Mesenchymal stem cell (in vitro differentiated cells and primary cell): ENCODE data around the gene ARHGEF16.

Experiments used
- DNase-seq: peaks from one replicate; pipeline ENCODE4 v3.0.0-alpha.2; 2013
- H2AFZ ChIP-seq: one replicate; pipeline ENCODE4 v1.6.1; 2013; ENCODE audit warnings: low read depth, mild to moderate bottlenecking, control low read depth, inconsistent platforms, low read length, moderate library complexity
- H2AK5ac ChIP-seq: 2 replicates; pipeline ENCODE4 v1.6.1; 2013; ENCODE audit warnings: low read length, moderate library complexity, mild to moderate bottlenecking, inconsistent platforms; ENCODE audit not compliant: severe bottlenecking
- H2BK120ac ChIP-seq: one replicate; pipeline ENCODE4 v1.6.1; 2013; ENCODE audit warnings: low read depth, mild to moderate bottlenecking, inconsistent platforms, low read length, moderate library complexity
- H2BK12ac ChIP-seq, 2 experiments: one replicate each; pipeline ENCODE4 v1.6.1; 2013; ENCODE audit warnings: inconsistent platforms in 2 of 2, low read length in 2 of 2, mild to moderate bottlenecking in 2 of 2, moderate library complexity in 2 of 2, control low read depth in 1 of 2
- H2BK15ac ChIP-seq: one replicate; pipeline ENCODE4 v1.6.1; 2013; ENCODE audit warnings: mild to moderate bottlenecking, low read depth, inconsistent platforms; ENCODE audit not compliant: poor library complexity, severe bottlenecking
- H2BK5ac ChIP-seq: 2 replicates; pipeline ENCODE4 v1.6.1; 2013; ENCODE audit warnings: low read depth, mild to moderate bottlenecking, low read length, control low read depth, inconsistent platforms; ENCODE audit not compliant: poor library complexity, severe bottlenecking
- H3K14ac ChIP-seq, 2 experiments: one replicate each; pipeline ENCODE4 v1.6.1; 2013; ENCODE audit warnings: inconsistent platforms in 2 of 2, low read length in 2 of 2, control low read depth in 1 of 2, mild to moderate bottlenecking in 1 of 2, moderate library complexity in 1 of 2
- H3K18ac ChIP-seq, 2 experiments: one replicate each; pipeline ENCODE4 v1.6.1; 2013; ENCODE audit warnings: inconsistent platforms in 2 of 2, low read length in 2 of 2, control low read depth in 1 of 2, low read depth in 1 of 2, mild to moderate bottlenecking in 1 of 2
- H3K23ac ChIP-seq, 2 experiments: one replicate each; pipeline ENCODE4 v1.6.1; 2013; ENCODE audit warnings: inconsistent platforms in 2 of 2, low read length in 2 of 2, mild to moderate bottlenecking in 2 of 2, moderate library complexity in 2 of 2, control low read depth in 1 of 2
- H3K27ac ChIP-seq: 2 replicates; pipeline ENCODE4 v1.5.1; 2013; ENCODE audit warnings: mild to moderate bottlenecking, moderate library complexity, low read length, control low read depth, inconsistent platforms; ENCODE audit not compliant: poor library complexity, severe bottlenecking
- H3K27me3 ChIP-seq, 2 experiments: 2 replicates each; pipeline versions ENCODE4 v1.6.1 to v1.7.0; 2013; ENCODE audit warnings: low read length in 2 of 2, mild to moderate bottlenecking in 2 of 2, moderate library complexity in 2 of 2, control low read depth in 1 of 2, inconsistent platforms in 1 of 2; ENCODE audit not compliant: control insufficient read depth in 1 of 2, insufficient read depth in 1 of 2
- H3K36me3 ChIP-seq, 2 experiments: 2 replicates each; pipeline versions ENCODE4 v1.6.1 to v1.7.0; 2013; ENCODE audit warnings: low read length in 2 of 2, control low read depth in 1 of 2, inconsistent platforms in 1 of 2, low read depth in 1 of 2, mild to moderate bottlenecking in 1 of 2; ENCODE audit not compliant: insufficient read depth in 2 of 2, control insufficient read depth in 1 of 2
- H3K4ac ChIP-seq, 2 experiments: one replicate each; pipeline ENCODE4 v1.6.1; 2013; ENCODE audit warnings: inconsistent platforms in 2 of 2, low read length in 2 of 2, mild to moderate bottlenecking in 2 of 2, moderate library complexity in 2 of 2, control low read depth in 1 of 2, low read depth in 1 of 2
- H3K4me1 ChIP-seq: 2 replicates; pipeline ENCODE4 v1.6.1; 2013; ENCODE audit warnings: low read depth, low read length, control low read depth; ENCODE audit not compliant: control insufficient read depth, insufficient read depth
- H3K4me2 ChIP-seq: 2 replicates; pipeline ENCODE4 v1.6.1; 2013; ENCODE audit warnings: low read length, mild to moderate bottlenecking, inconsistent platforms; ENCODE audit not compliant: poor library complexity, severe bottlenecking
- H3K4me3 ChIP-seq, 2 experiments: 2 replicates each; pipeline versions ENCODE4 v1.5.1 to v1.7.0; 2013; ENCODE audit warnings: low read length in 2 of 2, mild to moderate bottlenecking in 2 of 2, control low read depth in 1 of 2, low read depth in 1 of 2; ENCODE audit not compliant: insufficient read depth in 1 of 2
- H3K79me1 ChIP-seq: replicated peaks from 2 replicates; pipeline ENCODE4 v1.6.1; 2013; ENCODE audit warnings: mild to moderate bottlenecking, control low read depth, low read length, inconsistent platforms; ENCODE audit not compliant: poor library complexity, severe bottlenecking
- H3K9ac ChIP-seq: 2 replicates; pipeline ENCODE4 v1.7.0; 2013; ENCODE audit warnings: mild to moderate bottlenecking, low read length, moderate library complexity
- H3K9me3 ChIP-seq: 2 replicates; pipeline ENCODE4 v1.7.0; 2013; ENCODE audit warnings: mild to moderate bottlenecking, low read length; ENCODE audit not compliant: control insufficient read depth
- H4K8ac ChIP-seq: one replicate; pipeline ENCODE4 v1.6.1; 2013; ENCODE audit warnings: inconsistent platforms, mild to moderate bottlenecking, low read length, moderate library complexity
- H4K91ac ChIP-seq: one replicate; pipeline ENCODE4 v1.6.1; 2013; ENCODE audit warnings: mild to moderate bottlenecking, low read length, inconsistent platforms
- WGBS: methylation state at CpG from one replicate; pipeline ENCODE4 v1.1.7; 2013; ENCODE audit warnings: mixed read lengths; 5-methylcytosine and 5-hydroxymethylcytosine counted together

ARHGEF16 gene

DNA sequence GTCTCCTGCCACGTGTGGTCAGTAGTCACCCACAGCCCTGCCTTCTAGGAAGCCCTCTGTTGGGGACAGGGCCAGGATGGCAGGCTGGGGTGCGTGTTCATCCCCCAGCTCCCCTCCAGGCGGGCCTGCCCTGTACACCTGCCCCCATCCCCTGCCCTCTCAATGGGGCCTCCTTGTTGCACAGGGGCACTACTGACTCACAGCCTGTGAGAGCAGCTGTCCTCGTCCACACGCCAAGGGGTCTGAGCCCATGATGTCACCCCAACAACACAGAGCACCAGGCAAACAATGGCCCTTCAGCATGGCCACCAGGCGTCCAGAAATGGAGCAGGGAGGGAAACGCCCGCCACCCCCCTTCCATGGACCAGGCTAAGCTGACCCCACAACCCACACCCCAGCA lies 64.3 kb downstream of the ARHGEF16 start:
- peaks cover 0 to 11% of the 10 kb centered on the region in 2 experiments for H3K36me3 ChIP-seq
- peaks cover 23% of the 10 kb centered on the region for H3K4me1 ChIP-seq
- no peaks in the 10 kb centered on the region for H3K79me1 ChIP-seq
- no peak overlapping the region for H2BK12ac ChIP-seq
- H4K8ac ChIP-seq, result no peak overlapping the region
- 85% methylated on average over 8 of the region's 8 CpGs for WGBS
- no peak overlapping the region for H2AFZ ChIP-seq
- H3K27me3 ChIP-seq, result peaks cover 0 to 29% of the 10 kb centered on the region in 2 experiments
- H3K14ac ChIP-seq, result no peak overlapping the region
- H2BK15ac ChIP-seq, result no peak overlapping the region
- no peak overlapping the region for H3K4ac ChIP-seq
- no peak overlapping the region for H4K91ac ChIP-seq
- H2BK5ac ChIP-seq, result no peak overlapping the region
- no peak overlapping the region for H3K9ac ChIP-seq
- H3K23ac ChIP-seq, result no peak overlapping the region
- H3K4me3 ChIP-seq, result no peak overlapping the region
- no peak overlapping the region for H2AK5ac ChIP-seq
- no peak overlapping the region for H2BK120ac ChIP-seq
- H3K18ac ChIP-seq, result no peak overlapping the region
- no peak overlapping the region for H3K4me2 ChIP-seq
- H3K9me3 ChIP-seq, result no peaks in the 10 kb centered on the region
- no peak for DNase-seq
- no peak overlapping the region for H3K27ac ChIP-seq

DNA sequence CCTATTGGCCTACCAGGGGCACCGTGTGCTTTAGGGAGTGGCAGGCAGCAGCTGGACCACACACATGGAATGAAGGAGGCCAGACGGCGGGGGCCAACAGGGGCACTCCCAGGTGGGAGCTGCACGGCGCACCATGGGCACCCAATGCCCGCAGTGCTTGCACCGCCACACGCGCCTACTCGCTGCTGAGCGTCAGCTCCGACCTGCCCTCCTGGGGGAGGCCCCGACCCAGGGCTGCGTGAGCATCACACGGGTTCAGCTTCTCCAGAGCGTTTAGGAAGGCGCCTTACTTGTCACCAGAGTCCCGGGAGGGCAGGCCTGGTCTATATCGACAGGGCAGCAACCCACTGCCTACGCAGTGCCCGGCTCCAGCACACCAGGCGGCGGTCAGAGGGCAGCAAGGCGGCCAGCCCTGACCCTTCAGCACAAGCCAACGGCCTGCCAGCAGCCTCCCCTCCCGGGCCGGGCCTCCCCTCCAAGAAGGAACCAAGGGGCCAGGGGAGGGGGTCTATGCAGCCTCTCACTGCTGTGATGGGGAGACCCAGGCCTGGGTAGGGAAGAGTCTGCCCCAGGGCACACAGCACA lies 64.9 kb downstream of the ARHGEF16 start:
- 92% methylated on average over 27 of the region's 27 CpGs for WGBS
- Histone ChIP-seq H2BK120ac (no peak overlapping the region), H3K27me3 (peaks cover 0 to 36% of the 10 kb centered on the region in 2 experiments), H3K4me1 (peaks cover 23% of the 10 kb centered on the region), H4K8ac (no peak overlapping the region), H2BK5ac (no peak overlapping the region), H3K9ac (no peak overlapping the region), H3K79me1 (no peaks in the 10 kb centered on the region), H3K4me2 (no peak overlapping the region), H4K91ac (no peak overlapping the region), H2AFZ (no peak overlapping the region), H3K36me3 (peaks cover 0 to 11% of the 10 kb centered on the region in 2 experiments), H3K14ac (no peak overlapping the region), H3K9me3 (no peaks in the 10 kb centered on the region), H2BK12ac (no peak overlapping the region), H2BK15ac (no peak overlapping the region), H3K4ac (no peak overlapping the region), H2AK5ac (no peak overlapping the region), H3K23ac (no peak overlapping the region), H3K4me3 (peak overlapping the region in 1 of 2 experiments; percentile 20), H3K27ac (no peak overlapping the region), H3K18ac (no peak overlapping the region)
- no peak for DNase-seq

DNA sequence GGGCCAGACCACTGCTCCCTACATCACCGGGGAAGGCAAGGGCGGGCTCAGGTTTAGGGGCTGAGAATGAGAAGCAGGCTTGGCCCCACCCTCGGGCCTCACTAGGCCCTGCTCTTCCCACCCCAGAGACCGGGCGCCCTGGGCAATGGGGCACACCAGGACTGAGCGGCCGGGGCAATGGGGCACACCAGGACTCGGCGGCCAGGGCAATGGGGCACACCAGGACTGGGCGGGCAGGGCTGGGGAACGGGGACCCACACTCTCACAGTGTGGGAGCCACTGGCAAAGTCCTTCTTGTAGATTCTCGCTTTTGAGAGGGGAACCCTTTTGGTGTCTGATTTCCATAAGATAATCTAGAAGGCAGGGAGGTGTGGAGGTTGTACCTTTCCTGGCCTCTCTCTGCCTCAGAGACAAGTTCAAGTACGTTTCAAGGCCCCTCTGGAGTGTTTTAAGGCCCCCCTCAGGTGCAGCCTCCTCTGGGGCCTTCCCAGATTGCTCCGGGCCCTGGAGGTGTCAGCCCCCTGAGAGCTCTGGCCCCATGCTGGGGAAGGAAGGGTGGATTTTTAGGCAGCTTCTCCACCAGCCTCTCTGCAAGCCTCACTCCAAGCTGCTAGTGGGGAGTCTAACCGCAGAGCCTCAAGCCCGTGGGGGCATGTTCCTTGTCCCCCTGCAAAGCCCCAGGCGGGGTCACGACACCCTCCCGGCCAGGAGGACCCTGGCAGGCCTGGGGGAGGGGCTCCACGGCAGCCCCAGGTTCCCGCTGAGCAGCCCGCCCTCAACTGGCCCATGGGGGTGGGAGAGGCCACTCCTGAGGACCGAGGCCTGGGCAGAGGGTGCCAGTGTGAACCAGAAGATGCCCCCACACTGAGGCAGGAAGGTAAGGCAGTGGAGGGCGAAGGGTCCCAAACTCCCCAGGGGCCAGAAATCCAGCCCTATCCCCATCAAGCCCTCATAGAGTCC lies 66.2 kb downstream of the ARHGEF16 start:
- no peak overlapping the region for H3K27ac ChIP-seq
- H4K91ac ChIP-seq, result no peak overlapping the region
- H3K4me2 ChIP-seq, result no peak overlapping the region
- H3K4me1 ChIP-seq, result peaks cover 21% of the 10 kb centered on the region
- no peak overlapping the region for H3K4ac ChIP-seq
- H4K8ac ChIP-seq, result no peak overlapping the region
- H3K18ac ChIP-seq, result no peak overlapping the region
- no peak overlapping the region for H2BK15ac ChIP-seq
- no peak overlapping the region for H2AK5ac ChIP-seq
- no peak overlapping the region for H2BK120ac ChIP-seq
- H3K14ac ChIP-seq, result no peak overlapping the region
- no peak overlapping the region for H3K9ac ChIP-seq
- no peak overlapping the region for H2AFZ ChIP-seq
- no peaks in the 10 kb centered on the region for H3K9me3 ChIP-seq
- H2BK12ac ChIP-seq, result no peak overlapping the region
- no peak overlapping the region for H2BK5ac ChIP-seq
- no peak overlapping the region for H3K23ac ChIP-seq
- H3K36me3 ChIP-seq, result peaks cover 0 to 11% of the 10 kb centered on the region in 2 experiments
- no peak overlapping the region for H3K4me3 ChIP-seq
- WGBS, result 78% methylated on average over 23 of the region's 24 CpGs
- H3K27me3 ChIP-seq, result peaks cover 0 to 46% of the 10 kb centered on the region in 2 experiments
- no peak for DNase-seq
- H3K79me1 ChIP-seq, result no peaks in the 10 kb centered on the region

DNA sequence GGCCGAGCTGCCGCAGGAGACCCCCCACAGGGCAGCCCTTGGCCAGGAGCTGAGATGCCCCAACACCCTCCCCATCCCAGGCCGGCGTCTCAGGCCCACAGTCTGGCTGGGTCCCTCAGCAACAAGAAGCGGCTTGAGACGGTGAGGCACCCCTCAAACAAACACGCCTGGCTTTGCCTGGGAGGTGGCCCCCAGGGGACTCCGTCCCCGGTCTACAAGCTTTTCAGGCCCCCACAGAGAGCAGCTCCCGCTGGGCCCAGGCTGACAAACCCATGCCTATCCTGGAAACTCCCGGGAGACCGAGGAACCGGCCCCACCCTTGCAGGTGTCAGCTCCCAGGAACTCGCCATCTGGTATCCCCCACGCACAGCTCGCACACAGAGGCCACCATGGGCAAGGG lies 67.0 kb downstream of the ARHGEF16 start:
- DNase-seq, result no peak
- Histone ChIP-seq H4K8ac (no peak overlapping the region), H3K36me3 (peaks cover 0 to 11% of the 10 kb centered on the region in 2 experiments), H3K4me2 (no peak overlapping the region), H3K79me1 (no peaks in the 10 kb centered on the region), H3K14ac (no peak overlapping the region), H3K4me1 (peaks cover 14% of the 10 kb centered on the region), H2AFZ (no peak overlapping the region), H4K91ac (no peak overlapping the region), H3K4ac (no peak overlapping the region), H3K23ac (no peak overlapping the region), H2BK120ac (no peak overlapping the region), H3K9me3 (no peaks in the 10 kb centered on the region), H3K27ac (no peak overlapping the region), H2AK5ac (no peak overlapping the region), H2BK5ac (no peak overlapping the region), H2BK15ac (no peak overlapping the region), H3K4me3 (no peak overlapping the region), H3K27me3 (peaks cover 0 to 46% of the 10 kb centered on the region in 2 experiments), H3K9ac (no peak overlapping the region), H2BK12ac (no peak overlapping the region), H3K18ac (no peak overlapping the region)
- WGBS, result 87% methylated on average over 16 of the region's 16 CpGs
